HG02571 (cell line): ENCODE measurements around the gene IL17RB.

Experiments
- ATAC-seq: cut with Tn5 transposase; IDR thresholded peaks from one replicate; pipeline ENCODE4 v1.9.1; 2021; ENCODE audit warnings: mild to moderate bottlenecking, moderate library complexity; ENCODE audit not compliant: unreplicated experiment

IL17RB gene

DNA sequence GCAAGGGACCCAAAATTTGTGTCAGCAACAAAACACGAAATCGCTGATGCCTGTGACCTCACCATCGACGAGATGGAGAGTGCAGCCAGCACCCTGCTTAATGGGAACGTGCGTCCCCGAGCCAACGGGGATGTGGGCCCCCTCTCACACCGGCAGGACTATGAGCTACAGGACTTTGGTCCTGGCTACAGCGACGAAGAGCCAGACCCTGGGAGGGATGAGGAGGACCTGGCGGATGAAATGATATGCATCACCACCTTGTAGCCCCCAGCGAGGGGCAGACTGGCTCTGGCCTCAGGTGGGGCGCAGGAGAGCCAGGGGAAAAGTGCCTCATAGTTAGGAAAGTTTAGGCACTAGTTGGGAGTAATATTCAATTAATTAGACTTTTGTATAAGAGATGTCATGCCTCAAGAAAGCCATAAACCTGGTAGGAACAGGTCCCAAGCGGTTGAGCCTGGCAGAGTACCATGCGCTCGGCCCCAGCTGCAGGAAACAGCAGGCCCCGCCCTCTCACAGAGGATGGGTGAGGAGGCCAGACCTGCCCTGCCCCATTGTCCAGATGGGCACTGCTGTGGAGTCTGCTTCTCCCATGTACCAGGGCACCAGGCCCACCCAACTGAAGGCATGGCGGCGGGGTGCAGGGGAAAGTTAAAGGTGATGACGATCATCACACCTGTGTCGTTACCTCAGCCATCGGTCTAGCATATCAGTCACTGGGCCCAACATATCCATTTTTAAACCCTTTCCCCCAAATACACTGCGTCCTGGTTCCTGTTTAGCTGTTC is 35.0 kb upstream of the IL17RB start:
- no peak for ATAC-seq

- ATAC-seq: no peak
Measured at GRCh38 chr3:53812434-53812833, 33.9 kb upstream of the IL17RB start.

DNA sequence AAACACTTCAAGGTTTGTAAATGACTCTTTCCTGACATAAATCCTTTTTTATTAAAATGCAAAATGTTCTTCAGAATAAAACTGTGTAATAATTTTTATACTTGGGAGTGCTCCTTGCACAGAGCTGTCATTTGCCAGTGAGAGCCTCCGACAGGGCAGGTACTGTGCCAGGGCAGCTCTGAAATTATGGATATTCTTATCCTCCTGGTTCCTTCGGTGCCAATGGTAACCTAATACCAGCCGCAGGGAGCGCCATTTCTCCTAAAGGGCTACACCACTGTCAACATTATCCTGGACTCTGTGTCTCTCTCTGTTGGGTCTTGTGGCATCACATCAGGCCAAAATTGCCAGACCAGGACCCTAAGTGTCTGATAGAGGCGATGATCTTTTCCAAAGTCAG is 33.1 kb upstream of the IL17RB start:
- ATAC-seq: no peak

GRCh38 chr3:53813876-53814275 is 32.5 kb upstream of the IL17RB start:
- no peak for ATAC-seq

DNA sequence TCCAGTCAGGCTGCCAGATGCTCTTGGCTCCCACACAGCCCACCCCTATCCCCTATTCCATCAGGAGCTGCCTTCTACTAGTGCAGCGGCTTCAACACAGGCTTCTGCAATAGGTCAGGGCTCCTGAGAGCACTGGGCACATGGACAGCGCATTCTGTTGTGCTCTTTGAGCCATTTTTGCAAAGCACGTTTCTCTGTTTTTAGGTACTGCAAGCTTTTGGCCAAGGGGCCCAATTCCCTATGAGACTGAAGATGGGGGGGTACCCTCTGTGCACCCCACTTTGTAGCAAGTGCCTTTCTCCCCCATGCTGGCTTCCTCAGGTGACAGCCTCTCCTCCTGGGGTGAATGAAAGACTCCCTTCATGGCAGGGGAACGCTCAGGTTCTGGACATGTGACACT is 31.3 kb upstream of the IL17RB start:
- no peak for ATAC-seq

GRCh38 chr3:53815651-53816050 is 30.7 kb upstream of the IL17RB start:
- no peak for ATAC-seq

GRCh38 chr3:53816425-53816824 is 29.9 kb upstream of the IL17RB start:
- no peak for ATAC-seq

DNA sequence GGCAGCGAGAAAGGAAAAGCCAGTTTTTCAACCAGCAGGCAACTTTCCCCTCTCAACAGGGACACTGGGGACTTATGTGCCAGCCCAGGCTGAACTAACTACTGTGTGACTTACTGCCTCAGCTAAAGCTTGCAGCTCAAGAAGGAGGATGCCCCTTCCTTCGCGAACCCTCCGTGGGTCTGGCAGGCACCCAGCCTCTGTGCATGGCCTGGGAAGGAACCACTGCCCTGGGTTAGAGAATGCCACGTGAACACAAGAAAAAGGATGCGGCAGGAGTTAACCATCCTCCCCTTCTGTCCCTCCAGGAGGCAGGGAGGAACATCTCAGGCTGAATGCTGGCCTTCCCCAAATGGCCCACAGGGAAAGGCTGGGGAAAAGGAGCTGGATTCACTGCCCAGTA is 29.2 kb upstream of the IL17RB start:
- ATAC-seq: no peak

DNA sequence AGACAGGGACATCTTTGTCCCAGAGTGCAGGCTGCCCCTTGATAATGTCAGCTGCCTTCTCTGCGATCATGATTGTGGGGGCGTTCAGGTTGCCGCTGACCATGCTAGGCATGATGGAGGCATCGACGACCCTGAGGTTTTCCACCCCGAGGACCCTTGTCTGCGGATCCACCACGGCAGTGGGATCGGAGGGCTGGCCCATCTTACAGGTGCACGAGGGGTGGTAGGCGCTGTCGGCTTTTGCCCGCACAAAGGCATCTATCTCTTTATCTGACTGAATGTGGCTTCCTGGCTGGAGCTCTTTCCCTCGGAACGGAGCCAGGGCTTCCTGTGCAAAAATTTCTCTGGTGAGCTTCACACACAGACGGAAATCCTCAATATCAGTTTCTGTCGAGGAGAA is 28.6 kb upstream of the IL17RB start:
- no peak for ATAC-seq

- no peak for ATAC-seq
Measured at GRCh38 chr3:53818221-53819162, 27.9 kb upstream of the IL17RB start.

DNA sequence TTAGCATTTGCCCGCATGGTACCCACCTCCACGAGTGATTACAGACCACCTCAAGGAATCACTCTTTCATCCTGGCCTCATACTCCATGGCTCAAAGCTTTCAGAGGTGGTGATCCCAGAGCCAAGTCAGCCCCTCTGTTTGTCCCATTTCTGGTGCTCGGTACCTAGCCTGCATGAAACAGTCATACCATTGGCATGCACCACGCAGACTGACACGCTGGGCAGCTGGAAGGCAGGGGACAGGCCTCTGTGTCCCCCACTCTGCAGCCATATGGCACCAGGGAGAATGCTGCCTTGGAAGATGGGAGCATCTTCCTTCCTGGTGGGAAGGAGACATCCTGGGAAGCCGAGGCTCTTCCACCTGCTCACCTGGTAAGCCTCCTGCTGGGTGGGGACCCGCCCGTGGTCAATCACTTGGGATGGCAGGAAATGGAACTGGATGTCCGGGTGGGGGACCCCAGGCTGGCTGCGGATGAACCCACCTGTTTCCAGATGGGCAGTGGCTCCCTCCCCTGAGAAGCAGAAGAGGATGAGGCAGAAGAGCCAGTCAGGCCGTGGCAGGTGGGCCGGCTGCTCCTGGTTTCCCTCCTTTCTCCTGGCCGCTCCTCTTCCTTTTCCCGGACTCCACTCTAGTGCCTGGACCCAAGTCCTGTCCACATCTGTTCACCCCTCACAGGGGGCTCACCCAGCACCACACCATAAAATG is 27.1 kb upstream of the IL17RB start:
- ATAC-seq: no peak

DNA sequence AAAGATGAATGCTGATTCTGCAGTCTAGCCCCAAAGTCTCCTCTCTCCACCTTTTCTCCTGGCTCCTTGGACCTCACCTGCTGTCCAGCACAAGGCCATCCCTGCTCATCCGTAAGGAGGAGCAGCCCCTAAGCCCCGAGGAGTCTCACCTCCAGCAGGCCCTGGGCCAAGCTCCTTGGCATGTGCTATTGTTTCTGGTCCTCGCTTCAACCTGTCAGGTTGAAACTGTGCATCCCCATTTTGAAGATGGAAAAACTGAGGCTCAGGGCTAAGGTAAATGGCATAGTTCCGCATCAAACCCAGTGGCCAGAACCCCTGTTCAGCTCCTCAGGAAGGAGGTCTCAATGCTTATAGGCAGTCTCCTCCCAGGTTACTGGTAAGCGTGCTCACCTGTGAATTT is 26.3 kb upstream of the IL17RB start:
- no peak for ATAC-seq

- ATAC-seq: no peak
Measured at GRCh38 chr3:53820756-53821580, 25.4 kb upstream of the IL17RB start.

DNA sequence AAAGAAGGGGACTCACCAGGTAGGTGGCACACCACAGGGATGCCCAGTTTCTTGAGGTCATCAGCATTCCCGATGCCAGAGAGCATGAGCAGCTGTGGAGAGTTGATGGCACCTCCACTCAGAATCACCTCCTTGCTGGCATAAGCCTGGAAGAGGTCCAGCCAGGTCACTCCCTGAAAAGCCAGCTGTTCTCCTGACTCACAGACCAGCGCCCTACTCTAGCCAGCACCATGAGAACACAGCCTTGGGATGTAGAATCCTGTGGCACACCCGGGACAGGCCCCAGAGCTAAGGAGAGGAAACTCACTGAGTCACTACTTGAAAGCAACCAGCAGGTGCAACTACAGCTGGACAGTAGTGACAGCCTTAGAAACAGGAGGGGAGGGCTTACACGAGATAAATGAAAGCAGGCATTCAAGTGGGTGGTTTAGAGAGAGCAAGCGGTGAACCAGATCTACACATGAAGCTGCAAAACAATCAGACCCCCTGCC is 24.7 kb upstream of the IL17RB start:
- no peak for ATAC-seq

GRCh38 chr3:53822331-53822741 is 24.0 kb upstream of the IL17RB start:
- ATAC-seq: no peak

DNA sequence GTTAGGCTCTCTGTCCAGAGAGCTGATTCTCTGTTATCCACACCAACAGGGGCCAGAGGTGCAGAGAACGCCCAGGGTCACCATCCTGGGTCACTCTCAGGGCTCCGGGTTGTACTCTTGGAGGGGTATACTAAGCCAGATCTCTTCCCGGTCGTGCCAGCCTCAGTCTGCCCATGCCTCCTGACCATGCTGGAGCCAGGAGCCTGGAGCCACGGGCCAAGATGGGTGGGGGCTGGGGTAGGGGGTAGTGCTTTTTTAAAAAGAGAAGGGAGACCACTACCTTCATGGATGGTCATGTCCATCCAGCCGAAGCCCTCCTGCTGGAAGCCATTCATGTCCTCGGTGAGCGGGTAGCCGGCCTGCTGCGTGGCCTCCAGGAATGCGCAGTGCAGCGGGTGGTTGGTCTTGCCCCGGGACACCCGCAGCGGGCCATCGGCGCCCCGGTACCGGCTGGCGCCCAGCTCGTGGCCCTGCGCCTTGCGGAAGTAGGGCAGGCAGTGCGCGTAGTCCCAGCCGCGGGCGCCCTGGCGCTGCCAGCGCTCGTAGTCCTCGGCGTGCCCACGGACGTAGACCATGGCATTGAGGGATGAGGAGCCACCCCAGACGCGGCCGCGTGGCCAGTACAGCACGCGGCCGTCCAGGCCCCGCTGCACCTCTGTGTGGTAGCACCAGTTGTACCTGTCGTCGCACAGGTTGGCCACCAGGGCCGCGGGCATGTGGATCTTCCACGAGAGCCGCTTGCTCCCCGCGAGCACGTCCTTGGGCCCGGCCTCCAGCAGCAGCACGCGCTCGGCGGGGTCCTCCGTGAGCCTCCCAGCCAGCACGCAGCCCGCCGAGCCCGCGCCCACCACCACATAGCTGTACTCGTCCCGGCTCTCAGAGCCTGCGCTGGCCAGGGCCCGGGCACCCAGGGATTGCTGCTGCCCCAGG is 23.1 kb upstream of the IL17RB start:
- no peak for ATAC-seq

GRCh38 chr3:53823956-53824657 is 22.3 kb upstream of the IL17RB start:
- no peak for ATAC-seq

DNA sequence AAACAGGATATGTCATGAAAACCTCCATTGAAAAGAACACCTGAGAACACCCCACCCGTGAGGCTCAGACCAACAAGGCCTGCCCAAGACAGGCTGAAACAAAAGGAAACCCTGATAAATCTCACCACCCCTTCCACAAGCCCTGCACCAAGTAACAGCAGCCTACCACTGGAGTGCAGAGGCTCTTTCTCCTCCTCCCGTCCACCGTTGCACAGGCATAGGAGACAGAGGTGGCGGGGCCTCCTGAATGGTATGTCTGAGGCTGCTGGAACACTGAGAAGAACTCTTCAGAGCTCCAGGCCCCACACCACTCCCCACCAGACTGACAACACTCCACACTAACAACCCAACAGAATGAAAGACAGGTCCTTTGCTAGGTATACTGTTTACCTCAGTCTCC is 21.6 kb upstream of the IL17RB start:
- no peak for ATAC-seq

GRCh38 chr3:53826048-53826447 is 20.3 kb upstream of the IL17RB start:
- no peak for ATAC-seq
